HCT116 (cell line): ENCODE data around the gene CSPG4. TPM values are rescaled to one million over a fixed set of nuclear protein-coding genes. Genes with fewer than 3 reads are reported as not detected.

ENCODE experiments used
- ATAC-seq: fragments of 200-7000 bp; cut with Tn5 transposase; 2 replicates; pipeline ENCODE4 v1.9.1; 2020; ENCODE audit warnings: mild to moderate bottlenecking, moderate library complexity
- BruUV-seq: library from RNA; stranded (reverse); fragments of 400-500 nt; replicated peaks from 2 replicates; lab custom pipeline; 2021; lab: Mats Ljungman, UMichigan
- CTCF ChIA-PET: fragments of 300-600 bp; sonication (Branson Sonifier 250); formaldehyde crosslinking; loops from one replicate; lab custom pipeline; 2021; ENCODE audit warnings: antibody characterized with exemption; lab: Charles Lee
- POLR2A ChIA-PET: fragments of 300-600, 350-600 bp; sonication (Branson Sonifier 250); formaldehyde crosslinking; loops from one replicate; lab custom pipeline; 2021; ENCODE audit warnings: antibody characterized with exemption; lab: Charles Lee
- RAD21 ChIA-PET, 2 experiments: fragments of 300-600 bp; sonication (Branson Sonifier 250); formaldehyde crosslinking; loops; one replicate each; lab custom pipeline; 2023; ENCODE audit warnings: low total read pairs in 2 of 2; ENCODE audit not compliant: uncharacterized antibody in 2 of 2, unreplicated experiment in 2 of 2, low non-redundant PET in 1 of 2; lab: Charles Lee
- DNase-seq: peaks from one replicate; pipeline ENCODE4 v3.0.0-alpha.2; 2010; ENCODE audit warnings: low read depth, low spot score
- H2AFZ ChIP-seq: fragments of 200-600 bp; shearing (Covaris generic), sonication (generic); 2 replicates; pipeline ENCODE4 v1.6.1; 2017; ENCODE audit warnings: low read depth, mixed run types, mixed read lengths, antibody characterized with exemption, low read length; ENCODE audit not compliant: poor library complexity, severe bottlenecking
- H3K27ac ChIP-seq: 2 replicates; pipeline ENCODE4 v1.5.1; 2012; ENCODE audit warnings: low read depth, low read length
- H3K27me3 ChIP-seq: fragments of 200-600 bp; sonication (generic); 2 replicates; pipeline ENCODE4 v1.6.1; 2016; ENCODE audit warnings: mixed run types, low read length, mixed read lengths; ENCODE audit not compliant: insufficient read depth
- H3K36me3 ChIP-seq, 2 experiments: fragments of 200-500 bp in 1 of 2; fragments of 200-600 bp in 1 of 2; sonication (Bioruptor generic) in 1 of 2; sonication (generic) in 1 of 2; 2 replicates each; pipeline versions ENCODE4 v1.5.1 to v1.6.1; 2014 to 2016; ENCODE audit warnings: low read length in 2 of 2, inconsistent platforms in 1 of 2, mixed read lengths in 1 of 2, mixed run types in 1 of 2; ENCODE audit not compliant: insufficient read depth in 2 of 2, control insufficient read depth in 1 of 2
- H3K4me1 ChIP-seq, 2 experiments: fragments of 200-600 bp in 1 of 2; sonication (generic) in 1 of 2; 2 replicates each; pipeline versions ENCODE4 v1.5.1 to v1.6.1; 2012 to 2017; ENCODE audit warnings: low read length in 2 of 2, inconsistent platforms in 1 of 2, mild to moderate bottlenecking in 1 of 2, mixed read lengths in 1 of 2, mixed run types in 1 of 2, moderate library complexity in 1 of 2; ENCODE audit not compliant: insufficient read depth in 2 of 2, control insufficient read depth in 1 of 2
- H3K4me2 ChIP-seq: fragments of 200-600 bp; sonication (generic); 2 replicates; pipeline ENCODE4 v1.6.1; 2017; ENCODE audit warnings: mixed run types, low read length, mixed read lengths
- H3K4me3 ChIP-seq, 2 experiments: fragments of 200-600 bp in 1 of 2; sonication (generic) in 1 of 2; replicated peaks in 1 of 2; 2 replicates each; pipeline ENCODE4 v1.5.1; 2011 to 2016; ENCODE audit warnings: low read length in 2 of 2, control low read depth in 1 of 2, low read depth in 1 of 2, mild to moderate bottlenecking in 1 of 2, mixed read lengths in 1 of 2, mixed run types in 1 of 2
- H3K79me2 ChIP-seq: fragments of 200-600 bp; sonication (generic); 2 replicates; pipeline ENCODE4 v1.6.1; 2017; ENCODE audit warnings: mild to moderate bottlenecking, mixed run types, low read length, moderate library complexity, mixed read lengths; ENCODE audit not compliant: insufficient read depth
- H3K9ac ChIP-seq: fragments of 200-600 bp; sonication (generic); 2 replicates; pipeline ENCODE4 v1.6.1; 2016; ENCODE audit warnings: low read length, mixed read lengths
- H3K9me2 ChIP-seq: fragments of 200-600 bp; sonication (generic), shearing (Covaris generic); 2 replicates; pipeline ENCODE4 v1.6.1; 2017; ENCODE audit warnings: mixed run types, mild to moderate bottlenecking, moderate library complexity; ENCODE audit not compliant: insufficient read depth
- H3K9me3 ChIP-seq, 2 experiments: fragments of 200-500 bp in 1 of 2; fragments of 200-600 bp in 1 of 2; sonication (Bioruptor generic) in 1 of 2; sonication (generic) in 1 of 2; 2 replicates each; pipeline ENCODE4 v1.6.1; 2014 to 2017; ENCODE audit warnings: low read length in 2 of 2, mixed read lengths in 2 of 2, inconsistent platforms in 1 of 2, low read depth in 1 of 2, mild to moderate bottlenecking in 1 of 2, mixed run types in 1 of 2, moderate library complexity in 1 of 2; ENCODE audit not compliant: control insufficient read depth in 1 of 2, insufficient read depth in 1 of 2
- H4K20me1 ChIP-seq: fragments of 200-600 bp; sonication (generic), shearing (Covaris generic); 2 replicates; pipeline ENCODE4 v1.6.1; 2017; ENCODE audit warnings: mixed run types, mild to moderate bottlenecking, moderate library complexity; ENCODE audit not compliant: insufficient read depth
- CBX3 ChIP-seq: IDR thresholded peaks from 2 replicates; pipeline ENCODE4 v1.6.1; 2012; ENCODE audit warnings: low read depth
- CEBPB ChIP-seq: IDR thresholded peaks from 2 replicates; pipeline ENCODE4 v1.6.1; 2012; ENCODE audit warnings: low read depth
- EGR1 ChIP-seq: IDR thresholded peaks from 2 replicates; pipeline ENCODE4 v1.6.1; 2012; ENCODE audit warnings: low read depth
- JUND ChIP-seq: IDR thresholded peaks from 2 replicates; pipeline ENCODE4 v1.6.1; 2012
- POLR2AphosphoS5 ChIP-seq: IDR thresholded peaks from 2 replicates; pipeline ENCODE4 v1.6.1; 2011; ENCODE audit warnings: mild to moderate bottlenecking, low read depth, low read length, moderate library complexity
- RAD21 ChIP-seq: IDR thresholded peaks from 2 replicates; pipeline ENCODE4 v1.6.1; 2012; ENCODE audit warnings: low read depth, mild to moderate bottlenecking
- SP1 ChIP-seq: IDR thresholded peaks from 2 replicates; pipeline ENCODE4 v1.6.1; 2012; ENCODE audit warnings: low read depth
- SRF ChIP-seq: IDR thresholded peaks from 2 replicates; pipeline ENCODE4 v1.6.1; 2012; ENCODE audit warnings: low read depth
- TCF7L2 ChIP-seq: IDR thresholded peaks from 2 replicates; pipeline ENCODE4 v1.7.0; 2011; ENCODE audit warnings: borderline replicate concordance, inconsistent platforms; ENCODE audit not compliant: insufficient read depth, insufficient read length; ENCODE audit errors: extremely low read depth
- YY1 ChIP-seq: IDR thresholded peaks from 2 replicates; pipeline ENCODE4 v1.6.1; 2011; ENCODE audit warnings: low read length, low read depth, moderate library complexity, mild to moderate bottlenecking; ENCODE audit not compliant: insufficient replicate concordance; ENCODE audit errors: extremely low read depth
- ZNF274 ChIP-seq: fragments of 200-500 bp; sonication (Bioruptor generic); IDR thresholded peaks from 2 replicates; pipeline ENCODE4 v1.6.1; 2014; ENCODE audit warnings: mild to moderate bottlenecking, low read depth, low read length, inconsistent platforms
- intact Hi-C: fragments of 100-400 bp; cut with micrococcal nuclease; formaldehyde crosslinking; loops from 2 replicates; pipeline ENCODE4 v1.10.0; 2022
- total RNA-seq: library from RNA; stranded (reverse); gene quantifications from one replicate; pipeline ENCODE4 v1.2.1, GENCODE V29; 2021; ENCODE audit not compliant: unreplicated experiment
- TF ChIP-seq, protein P1 (sequence below): IDR thresholded peaks from 2 replicates; pipeline ENCODE4 v1.6.1; 2012
- TF ChIP-seq, protein P2 (sequence below): IDR thresholded peaks from 2 replicates; pipeline ENCODE4 v1.6.1; 2012
- TF ChIP-seq, protein P3 (sequence below), 3 experiments: fragments of 200-600 bp in 1 of 3; sonication (generic) in 1 of 3; IDR thresholded peaks in 2 of 3; conservative IDR thresholded peaks in 1 of 3; 2 replicates each; pipeline ENCODE4 v1.5.1; 2012 to 2017; ENCODE audit warnings: low read depth in 2 of 3, low read length in 2 of 3, antibody characterized with exemption in 1 of 3, borderline replicate concordance in 1 of 3, control low read depth in 1 of 3, mild to moderate bottlenecking in 1 of 3, mixed read lengths in 1 of 3, mixed run types in 1 of 3, moderate library complexity in 1 of 3; ENCODE audit not compliant: insufficient read depth in 1 of 3

Gene CSPG4
- total RNA-seq, 1 experiment from 2014 or later: 18.1 TPM

DNA sequence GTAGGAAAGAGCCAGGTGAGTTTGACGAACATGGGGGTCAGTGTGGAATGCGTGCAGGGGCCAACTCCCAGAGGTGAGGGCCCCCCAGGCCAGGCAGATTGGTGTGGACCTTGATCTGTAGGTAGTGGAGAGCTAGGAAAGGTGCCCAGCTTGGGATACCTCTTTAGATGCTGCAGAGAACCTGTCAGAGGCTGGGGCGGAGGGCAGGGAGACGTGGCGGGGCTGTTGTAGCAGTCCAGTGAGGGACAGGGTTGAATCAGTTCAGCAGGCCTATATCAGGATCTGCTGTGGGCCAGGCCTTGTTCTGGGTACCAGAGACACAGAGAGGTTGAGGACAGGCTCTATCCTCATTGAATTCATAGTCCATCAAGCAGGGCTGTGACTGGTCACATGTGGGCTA, 56.3 kb downstream of the CSPG4 start:
- Histone ChIP-seq H3K4me2 (no peak overlapping the region), H3K9ac (no peak overlapping the region), H3K9me2 (no peaks in the 10 kb centered on the region), H3K36me3 (peaks cover 0 to 2% of the 10 kb centered on the region in 2 experiments; a peak in 1 of 4 replicates), H3K9me3 (no peaks in the 10 kb centered on the region), H3K4me3 (no peak overlapping the region), H3K27me3 (no peaks in the 10 kb centered on the region), H4K20me1 (no peaks in the 10 kb centered on the region), H3K4me1 (peaks cover 19 to 32% of the 10 kb centered on the region in 2 experiments), H3K79me2 (peaks cover 20% of the 10 kb centered on the region), H3K27ac (no peak overlapping the region), H2AFZ (no peak overlapping the region)
- RAD21 ChIA-PET: no interaction called here
- TF ChIP-seq, protein P1, sequence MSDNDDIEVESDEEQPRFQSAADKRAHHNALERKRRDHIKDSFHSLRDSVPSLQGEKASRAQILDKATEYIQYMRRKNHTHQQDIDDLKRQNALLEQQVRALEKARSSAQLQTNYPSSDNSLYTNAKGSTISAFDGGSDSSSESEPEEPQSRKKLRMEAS: no peak
- TF ChIP-seq TCF7L2 (no peak), SRF (no peak), RAD21 (no peak), JUND (no peak), ZNF274 (no peak), CEBPB (no peak), POLR2AphosphoS5 (no peak), EGR1 (no peak), CBX3 (no peak), YY1 (no peak)
- TF ChIP-seq, protein P2, sequence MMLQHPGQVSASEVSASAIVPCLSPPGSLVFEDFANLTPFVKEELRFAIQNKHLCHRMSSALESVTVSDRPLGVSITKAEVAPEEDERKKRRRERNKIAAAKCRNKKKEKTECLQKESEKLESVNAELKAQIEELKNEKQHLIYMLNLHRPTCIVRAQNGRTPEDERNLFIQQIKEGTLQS: no peak
- no TSS peak for BruUV-seq
- POLR2A ChIA-PET: no interaction called here
- CTCF ChIA-PET: no interaction called here
- DNase-seq (no peak), ATAC-seq (no peak)
- intact Hi-C loops: no loop called here

DNA sequence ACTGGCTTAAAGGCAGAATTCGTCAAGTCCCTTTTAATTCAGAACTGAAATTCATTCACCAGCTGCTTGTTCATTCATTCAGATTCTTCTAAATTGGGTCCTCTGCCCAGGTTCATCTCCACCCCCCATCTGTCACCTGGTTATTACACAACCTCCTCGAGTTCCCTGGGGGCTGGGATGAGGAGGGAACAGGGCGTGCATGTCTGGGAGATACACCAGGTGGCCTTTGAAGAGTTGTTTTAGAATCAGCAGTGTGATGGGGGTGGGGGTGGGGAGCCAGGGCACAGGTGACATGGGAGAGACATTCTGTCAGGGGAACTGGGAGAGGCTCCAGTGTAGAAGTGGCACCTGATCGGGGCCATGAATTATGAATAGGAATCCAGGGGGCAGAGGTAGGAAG, 56.7 kb downstream of the CSPG4 start:
- Histone ChIP-seq H3K36me3 (peaks cover under 1 to 2% of the 10 kb centered on the region in 2 experiments; a peak in 1 of 4 replicates), H3K27ac (no peak overlapping the region), H3K9ac (no peak overlapping the region), H3K4me3 (no peak overlapping the region), H3K9me3 (no peaks in the 10 kb centered on the region), H3K9me2 (no peaks in the 10 kb centered on the region), H3K79me2 (peaks cover 24% of the 10 kb centered on the region), H2AFZ (no peak overlapping the region), H3K4me1 (peaks cover 20 to 32% of the 10 kb centered on the region in 2 experiments), H3K27me3 (no peaks in the 10 kb centered on the region), H3K4me2 (no peak overlapping the region), H4K20me1 (no peaks in the 10 kb centered on the region)
- CTCF ChIA-PET: no interaction called here
- POLR2A ChIA-PET: no interaction called here
- DNase-seq: no peak
- RAD21 ChIA-PET: no interaction called here
- intact Hi-C loops: no loop called here
- ATAC-seq: no peak
- TF ChIP-seq, protein P1: no peak
- TF ChIP-seq YY1 (no peak), SP1 (no peak)
- TF ChIP-seq, protein P3, sequence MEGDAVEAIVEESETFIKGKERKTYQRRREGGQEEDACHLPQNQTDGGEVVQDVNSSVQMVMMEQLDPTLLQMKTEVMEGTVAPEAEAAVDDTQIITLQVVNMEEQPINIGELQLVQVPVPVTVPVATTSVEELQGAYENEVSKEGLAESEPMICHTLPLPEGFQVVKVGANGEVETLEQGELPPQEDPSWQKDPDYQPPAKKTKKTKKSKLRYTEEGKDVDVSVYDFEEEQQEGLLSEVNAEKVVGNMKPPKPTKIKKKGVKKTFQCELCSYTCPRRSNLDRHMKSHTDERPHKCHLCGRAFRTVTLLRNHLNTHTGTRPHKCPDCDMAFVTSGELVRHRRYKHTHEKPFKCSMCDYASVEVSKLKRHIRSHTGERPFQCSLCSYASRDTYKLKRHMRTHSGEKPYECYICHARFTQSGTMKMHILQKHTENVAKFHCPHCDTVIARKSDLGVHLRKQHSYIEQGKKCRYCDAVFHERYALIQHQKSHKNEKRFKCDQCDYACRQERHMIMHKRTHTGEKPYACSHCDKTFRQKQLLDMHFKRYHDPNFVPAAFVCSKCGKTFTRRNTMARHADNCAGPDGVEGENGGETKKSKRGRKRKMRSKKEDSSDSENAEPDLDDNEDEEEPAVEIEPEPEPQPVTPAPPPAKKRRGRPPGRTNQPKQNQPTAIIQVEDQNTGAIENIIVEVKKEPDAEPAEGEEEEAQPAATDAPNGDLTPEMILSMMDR (IDR thresholded peaks at IDR 0.05 in 2 of 3, conservative IDR thresholded peaks at IDR 0.05 in 1 of 3; ENCODE audit: borderline replicate concordance in 1 of 3, insufficient read depth in 1 of 3, low read depth in 2 of 3, low read length in 2 of 3): no peak
- no TSS peak for BruUV-seq
